Brain microvascular endothelial cell (primary cell): ENCODE results near the gene CIAO1.

Experiments
- DNase-seq: peaks from one replicate; pipeline ENCODE4 v3.0.0-alpha.2; 2020
- H3K27ac ChIP-seq: fragments of 250-450 bp; sonication (Bioruptor Pico); 2 replicates; pipeline ENCODE4 v1.5.1; 2020; ENCODE audit warnings: mild to moderate bottlenecking, moderate library complexity
- H3K27me3 ChIP-seq: fragments of 250-450 bp; sonication (Bioruptor Pico); replicated peaks from 2 replicates; pipeline ENCODE4 v1.5.1; 2020; ENCODE audit warnings: mild to moderate bottlenecking
- H3K36me3 ChIP-seq: fragments of 250-450 bp; sonication (Bioruptor Pico); replicated peaks from 2 replicates; pipeline ENCODE4 v1.5.1; 2020; ENCODE audit warnings: mild to moderate bottlenecking
- H3K4me3 ChIP-seq: 2 replicates; pipeline ENCODE4 v1.5.1; 2011; ENCODE audit warnings: low read depth, mild to moderate bottlenecking, control low read depth, low read length, moderate library complexity
- in situ Hi-C: cut with HindIII; loops from 2 replicates; pipeline ENCODE4 v1.10.0; 2017; ENCODE audit warnings: low sequenced_read_pairs, low pct_ligation_motif_present
- TF ChIP-seq, protein P1 (sequence below): IDR thresholded peaks from 2 replicates; pipeline ENCODE4 v1.5.1; 2011; ENCODE audit warnings: low read depth, mild to moderate bottlenecking, moderate library complexity, low read length, control low read depth, inconsistent platforms; ENCODE audit errors: missing control alignments

Gene CIAO1

DNA sequence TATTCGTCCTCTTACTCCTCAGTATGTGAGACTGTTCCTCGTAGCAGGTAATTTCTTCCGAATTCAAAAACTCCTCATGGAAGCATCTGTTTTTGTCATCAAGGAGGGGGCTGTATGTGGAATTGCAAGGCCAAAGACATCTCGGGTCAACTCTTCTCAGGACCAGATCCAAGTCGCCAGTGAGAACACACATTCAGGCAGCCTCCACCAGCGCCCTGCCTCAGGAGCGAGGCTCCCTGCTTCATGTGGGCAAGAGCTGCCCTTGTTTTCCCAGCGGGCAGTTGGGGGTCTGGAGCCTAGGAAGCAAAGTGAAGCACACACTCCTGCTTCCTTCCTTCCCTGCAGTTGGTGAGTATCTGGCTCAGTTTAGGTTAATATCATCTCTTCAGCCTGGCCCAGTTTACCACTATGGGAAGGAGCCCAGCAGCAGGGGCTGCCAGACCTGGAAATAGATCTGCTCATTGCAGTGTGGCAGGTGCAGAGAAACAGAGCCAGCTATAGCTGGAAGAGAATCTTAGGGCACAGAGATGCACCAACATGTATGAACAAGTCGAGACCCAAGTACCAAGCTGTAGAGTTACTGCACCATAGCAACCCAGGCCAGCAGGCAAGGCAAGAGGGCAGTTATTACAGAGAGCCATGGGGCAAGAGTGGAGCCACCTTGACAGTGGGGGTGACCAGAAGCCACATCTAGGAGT lies 25.5 kb upstream of the CIAO1 start:
- Histone ChIP-seq H3K4me3 (no peak overlapping the region), H3K27me3 (no peaks in the 10 kb centered on the region), H3K36me3 (no peaks in the 10 kb centered on the region), H3K27ac (no peak overlapping the region)
- TF ChIP-seq, protein P1, sequence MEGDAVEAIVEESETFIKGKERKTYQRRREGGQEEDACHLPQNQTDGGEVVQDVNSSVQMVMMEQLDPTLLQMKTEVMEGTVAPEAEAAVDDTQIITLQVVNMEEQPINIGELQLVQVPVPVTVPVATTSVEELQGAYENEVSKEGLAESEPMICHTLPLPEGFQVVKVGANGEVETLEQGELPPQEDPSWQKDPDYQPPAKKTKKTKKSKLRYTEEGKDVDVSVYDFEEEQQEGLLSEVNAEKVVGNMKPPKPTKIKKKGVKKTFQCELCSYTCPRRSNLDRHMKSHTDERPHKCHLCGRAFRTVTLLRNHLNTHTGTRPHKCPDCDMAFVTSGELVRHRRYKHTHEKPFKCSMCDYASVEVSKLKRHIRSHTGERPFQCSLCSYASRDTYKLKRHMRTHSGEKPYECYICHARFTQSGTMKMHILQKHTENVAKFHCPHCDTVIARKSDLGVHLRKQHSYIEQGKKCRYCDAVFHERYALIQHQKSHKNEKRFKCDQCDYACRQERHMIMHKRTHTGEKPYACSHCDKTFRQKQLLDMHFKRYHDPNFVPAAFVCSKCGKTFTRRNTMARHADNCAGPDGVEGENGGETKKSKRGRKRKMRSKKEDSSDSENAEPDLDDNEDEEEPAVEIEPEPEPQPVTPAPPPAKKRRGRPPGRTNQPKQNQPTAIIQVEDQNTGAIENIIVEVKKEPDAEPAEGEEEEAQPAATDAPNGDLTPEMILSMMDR: no peak
- in situ Hi-C loops: no loop called here
- no peak for DNase-seq

DNA sequence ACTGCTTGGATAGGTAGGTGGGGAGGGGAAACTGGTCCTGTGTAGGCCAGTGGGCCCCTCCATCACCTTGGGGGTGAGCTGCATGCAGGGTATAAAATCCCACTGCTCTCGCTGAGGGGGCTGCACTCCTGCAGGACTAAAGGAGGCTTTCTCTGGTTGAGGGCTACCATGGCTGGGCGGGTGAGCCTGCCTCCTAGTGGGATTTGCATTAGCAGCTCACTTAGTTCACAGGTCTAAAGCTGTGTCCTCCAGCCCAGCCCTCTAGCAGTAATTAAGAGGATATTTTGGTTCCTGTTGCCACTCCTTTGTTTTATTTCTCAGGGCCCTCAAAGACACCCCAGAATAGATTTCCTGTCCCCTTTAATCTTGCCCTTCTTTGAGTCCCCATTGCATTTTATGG lies 24.8 kb upstream of the CIAO1 start:
- Histone ChIP-seq H3K27me3 (no peaks in the 10 kb centered on the region), H3K36me3 (no peaks in the 10 kb centered on the region), H3K27ac (no peak overlapping the region), H3K4me3 (no peak overlapping the region)
- TF ChIP-seq, protein P1: no peak
- DNase-seq: no peak
- in situ Hi-C loops: no loop called here

DNA sequence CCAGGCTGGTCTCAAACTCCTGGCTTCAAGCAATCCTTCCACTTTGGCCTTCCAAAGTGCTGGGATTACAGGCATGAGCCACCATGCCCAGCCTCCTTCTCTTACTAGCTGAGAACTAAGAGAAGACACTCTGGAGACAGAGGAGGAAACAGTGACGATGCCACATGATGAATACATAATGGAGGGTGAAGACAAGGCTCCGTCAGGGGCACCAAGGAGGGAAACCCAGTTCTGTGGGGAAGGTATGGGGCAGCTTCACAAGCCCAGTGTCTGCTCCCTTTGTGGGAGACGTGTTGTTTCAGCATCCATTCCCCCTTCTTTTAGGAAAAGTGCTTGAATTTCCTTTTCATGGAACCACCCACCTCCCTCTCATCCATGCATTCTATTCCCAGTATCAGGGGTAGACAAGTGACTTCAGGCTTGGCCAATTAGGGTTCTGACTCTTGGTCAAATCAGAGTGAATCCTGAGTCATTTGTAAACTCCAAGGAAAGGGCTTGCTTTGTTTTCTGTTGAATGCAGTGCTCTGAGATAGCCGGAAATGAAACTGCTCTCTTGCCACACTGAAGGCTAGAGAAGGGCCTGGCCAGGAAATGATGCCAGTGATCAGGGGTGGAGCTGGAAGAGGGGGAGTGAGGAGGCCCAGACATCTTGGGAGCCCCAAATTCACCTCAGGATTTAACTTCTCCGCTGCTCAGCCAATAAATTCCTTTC lies 24.0 kb upstream of the CIAO1 start:
- peak overlapping the region; percentile 5 for H3K27ac ChIP-seq
- no peaks in the 10 kb centered on the region for H3K27me3 ChIP-seq
- in situ Hi-C loops: no loop called here
- no peaks in the 10 kb centered on the region for H3K36me3 ChIP-seq
- H3K4me3 ChIP-seq: no peak overlapping the region
- peak; percentile 60 for DNase-seq
- TF ChIP-seq, protein P1: no peak

DNA sequence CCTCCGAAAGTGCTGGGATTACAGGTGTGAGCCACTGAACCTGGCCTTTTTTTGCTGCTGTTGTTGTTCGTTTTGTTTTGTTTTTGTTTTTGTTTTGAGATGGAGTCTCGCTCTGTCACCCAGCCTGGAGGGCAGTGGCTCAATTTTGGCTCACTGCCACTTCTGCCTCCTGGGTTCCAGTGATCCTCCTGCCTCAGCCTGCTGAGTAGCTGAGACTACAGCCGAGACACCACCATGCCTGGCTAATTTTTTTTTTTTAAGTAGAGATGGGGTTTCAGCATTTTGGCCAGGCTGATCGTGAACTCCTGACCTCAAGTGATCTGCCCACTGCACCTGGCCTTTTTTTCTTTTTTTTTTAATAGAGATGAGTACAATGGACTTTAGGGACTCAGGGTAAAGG lies 22.2 kb upstream of the CIAO1 start:
- DNase-seq: no peak
- Histone ChIP-seq H3K4me3 (no peak overlapping the region), H3K27me3 (no peaks in the 10 kb centered on the region), H3K36me3 (no peaks in the 10 kb centered on the region), H3K27ac (no peak overlapping the region)
- TF ChIP-seq, protein P1: no peak
- in situ Hi-C loops: no loop called here

DNA sequence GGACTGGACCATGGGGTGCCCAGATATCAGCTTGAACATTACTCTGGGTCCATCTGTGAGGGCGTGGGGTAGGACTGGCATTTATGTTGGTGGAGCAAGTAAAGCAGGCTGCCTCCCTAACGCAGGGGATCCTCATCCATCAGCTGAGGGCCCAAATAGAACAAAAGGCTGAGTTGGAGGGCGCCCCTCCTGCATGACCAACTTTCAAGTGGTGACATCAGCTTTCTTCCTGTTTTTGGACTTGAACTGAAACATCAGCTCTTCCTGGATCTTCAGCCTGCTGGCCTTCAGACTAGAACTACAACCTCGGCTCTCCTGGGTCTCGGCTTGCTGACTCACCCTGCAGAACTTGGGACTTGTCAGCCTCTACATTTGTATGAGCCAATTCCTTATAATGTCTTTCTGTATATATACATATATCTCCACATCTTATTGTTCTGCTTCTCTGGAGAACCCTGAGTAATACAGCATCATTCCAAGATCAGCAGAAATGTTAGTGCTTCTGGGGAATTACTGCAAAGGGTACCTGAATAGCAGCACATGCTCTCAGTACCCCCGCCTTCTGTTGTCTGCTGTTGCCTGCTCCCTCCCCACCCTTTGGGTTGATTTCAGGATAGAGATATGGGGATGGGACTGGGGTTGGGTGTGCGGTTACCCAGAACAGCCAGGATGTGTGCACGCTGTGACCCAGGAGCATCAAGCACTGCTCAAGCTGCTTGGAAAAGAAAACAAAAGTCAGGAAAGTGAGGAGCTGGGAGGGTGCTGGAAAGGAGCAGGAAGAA lies 20.2 kb upstream of the CIAO1 start:
- in situ Hi-C loops: no loop called here
- Histone ChIP-seq H3K36me3 (no peaks in the 10 kb centered on the region), H3K27ac (peak overlapping the region; percentile 58), H3K27me3 (no peaks in the 10 kb centered on the region), H3K4me3 (no peak overlapping the region)
- TF ChIP-seq, protein P1: no peak
- DNase-seq: peak; percentile 65
